SK-N-SH (cell line): ENCODE results near the gene RPS6KC1. TPM values are rescaled to one million over a fixed set of nuclear protein-coding genes. Genes with fewer than 3 reads are reported as not detected.

ENCODE experiments used
- CTCF ChIA-PET: fragments of 300-600, 350-600 bp; formaldehyde crosslinking; extraction: SDS; loops from one replicate; lab custom pipeline; 2021; lab: Yijun Ruan, JAX
- POLR2A ChIA-PET: fragments of 350-600 bp; sonication (Branson Sonifier 250); formaldehyde crosslinking; extraction: SDS; loops from one replicate; lab custom pipeline; 2020; ENCODE audit warnings: antibody characterized with exemption, inconsistent platforms; lab: Yijun Ruan, JAX
- DNase-seq: peaks from one replicate; pipeline ENCODE4 v3.0.0; 2012
- H2AFZ ChIP-seq: fragments of 200-600 bp; sonication (generic); 2 replicates; pipeline ENCODE4 v1.8.1; 2016; ENCODE audit warnings: antibody characterized with exemption, mild to moderate bottlenecking, low read depth
- H3F3A ChIP-seq: fragments of 200-600 bp; sonication (generic); replicated peaks from 2 replicates; pipeline ENCODE3; 2016; ENCODE audit warnings: antibody characterized with exemption, mild to moderate bottlenecking; ENCODE audit not compliant: insufficient read depth
- H3K27ac ChIP-seq, 2 experiments: fragments of 200-500 bp in 1 of 2; fragments of 200-600 bp in 1 of 2; sonication (Bioruptor generic) in 1 of 2; sonication (generic), shearing (Covaris generic) in 1 of 2; 2 replicates each; pipeline versions ENCODE4 v1.5.1 to v1.6.1; 2014 to 2016; ENCODE audit warnings: low read depth in 2 of 2, inconsistent platforms in 1 of 2, low read length in 1 of 2, mild to moderate bottlenecking in 1 of 2, mixed read lengths in 1 of 2
- H3K27me3 ChIP-seq: fragments of 200-600 bp; sonication (generic), shearing (Covaris generic); 2 replicates; pipeline ENCODE4 v1.6.1; 2016; ENCODE audit warnings: mixed run types; ENCODE audit not compliant: insufficient read depth
- H3K36me3 ChIP-seq, 2 experiments: fragments of 200-500 bp in 1 of 2; fragments of 200-600 bp in 1 of 2; sonication (Bioruptor generic) in 1 of 2; sonication (generic) in 1 of 2; replicated peaks in 1 of 2; 2 replicates each; pipeline versions ENCODE3 to v1.5.1; 2014 to 2016; ENCODE audit warnings: low read length in 1 of 2, mild to moderate bottlenecking in 1 of 2; ENCODE audit not compliant: insufficient read depth in 2 of 2, control insufficient read depth in 1 of 2
- H3K4me1 ChIP-seq, 2 experiments: fragments of 200-500 bp in 1 of 2; fragments of 200-600 bp in 1 of 2; sonication (Bioruptor generic) in 1 of 2; sonication (generic), shearing (Covaris generic) in 1 of 2; 2 replicates each; pipeline versions ENCODE4 v1.5.1 to v1.6.1; 2014 to 2016; ENCODE audit warnings: low read depth in 1 of 2, low read length in 1 of 2, mixed run types in 1 of 2; ENCODE audit not compliant: insufficient read depth in 2 of 2, control insufficient read depth in 1 of 2
- H3K4me2 ChIP-seq: fragments of 200-600 bp; sonication (generic), shearing (Covaris generic); 2 replicates; pipeline ENCODE4 v1.6.1; 2017; ENCODE audit warnings: mixed run types
- H3K4me3 ChIP-seq, 2 experiments: fragments of 200-500 bp in 1 of 2; fragments of 200-600 bp in 1 of 2; sonication (Bioruptor generic) in 1 of 2; sonication (generic), shearing (Covaris generic) in 1 of 2; 2 replicates each; pipeline versions ENCODE4 v1.5.1 to v1.8.1; 2014 to 2016; ENCODE audit warnings: low read depth in 2 of 2, inconsistent platforms in 1 of 2, low read length in 1 of 2, mild to moderate bottlenecking in 1 of 2, mixed read lengths in 1 of 2, moderate library complexity in 1 of 2
- H3K79me2 ChIP-seq: fragments of 200-600 bp; sonication (generic); 2 replicates; pipeline ENCODE4 v1.8.1; 2017; ENCODE audit warnings: mild to moderate bottlenecking; ENCODE audit not compliant: insufficient read depth
- H3K9ac ChIP-seq: fragments of 200-600 bp; sonication (generic); 2 replicates; pipeline ENCODE4 v1.6.1; 2017; ENCODE audit warnings: mixed run types
- H3K9me2 ChIP-seq: fragments of 200-600 bp; sonication (generic); 2 replicates; pipeline ENCODE4 v1.6.1; 2017; ENCODE audit warnings: mixed run types
- H3K9me3 ChIP-seq: fragments of 200-600 bp; sonication (generic); 2 replicates; pipeline ENCODE4 v1.6.1; 2017; ENCODE audit warnings: mixed run types, mild to moderate bottlenecking, moderate library complexity
- H4K20me1 ChIP-seq: fragments of 200-600 bp; sonication (generic); 2 replicates; pipeline ENCODE4 v1.6.1; 2017; ENCODE audit warnings: mild to moderate bottlenecking, mixed run types; ENCODE audit not compliant: insufficient read depth
- CTCF ChIP-seq: fragments of 200-600 bp; sonication (generic); IDR thresholded peaks from 2 replicates; pipeline ENCODE4 v1.6.1; 2017; ENCODE audit warnings: antibody characterized with exemption, mild to moderate bottlenecking, moderate library complexity
- ELF1 ChIP-seq: IDR thresholded peaks from 2 replicates; pipeline ENCODE4 v1.4.0; 2012
- EZH2phosphoT487 ChIP-seq: fragments of 200-600 bp; sonication (generic); IDR thresholded peaks from 2 replicates; pipeline ENCODE4 v1.6.1; 2017; ENCODE audit warnings: low read depth, mixed run types, mild to moderate bottlenecking, antibody characterized with exemption, moderate library complexity, borderline replicate concordance
- FOSL2 ChIP-seq: IDR thresholded peaks from 2 replicates; pipeline ENCODE4 v1.4.0; 2012; ENCODE audit warnings: low read depth, mild to moderate bottlenecking, moderate library complexity, borderline replicate concordance
- FOXM1 ChIP-seq: IDR thresholded peaks from 2 replicates; pipeline ENCODE4 v1.4.0; 2012; ENCODE audit warnings: low read depth, mild to moderate bottlenecking
- IRF3 ChIP-seq: fragments of 150-350 bp; IDR thresholded peaks from 2 replicates; pipeline ENCODE4 v1.6.1; 2016; ENCODE audit warnings: mild to moderate bottlenecking, low read depth, low read length
- JUND ChIP-seq: IDR thresholded peaks from 2 replicates; pipeline ENCODE4 v1.4.0; 2012
- MEF2A ChIP-seq: IDR thresholded peaks from 2 replicates; pipeline ENCODE4 v1.4.0; 2012; ENCODE audit warnings: low read depth, borderline replicate concordance
- NRF1 ChIP-seq: IDR thresholded peaks from 2 replicates; pipeline ENCODE4 v1.6.1; 2012; ENCODE audit warnings: low read depth, mild to moderate bottlenecking, low read length
- PBX3 ChIP-seq: IDR thresholded peaks from 2 replicates; pipeline ENCODE4; 2012
- RCOR1 ChIP-seq: fragments of 150-350 bp; IDR thresholded peaks from 2 replicates; pipeline ENCODE4 v1.6.1; 2017; ENCODE audit warnings: antibody characterized with exemption, low read length
- REST ChIP-seq: IDR thresholded peaks from 2 replicates; pipeline ENCODE4 v1.6.1; 2012; ENCODE audit warnings: mild to moderate bottlenecking, low read depth, low read length, moderate library complexity
- SIN3A ChIP-seq: IDR thresholded peaks from 2 replicates; pipeline ENCODE4 v1.6.1; 2012; ENCODE audit warnings: low read depth, mild to moderate bottlenecking, low read length, moderate library complexity, borderline replicate concordance
- SMC3 ChIP-seq: IDR thresholded peaks from 2 replicates; pipeline ENCODE4 v1.6.1; 2012; ENCODE audit warnings: low read depth, low read length, improper control_type of control experiment
- TAF1 ChIP-seq: IDR thresholded peaks from 2 replicates; pipeline ENCODE4 v1.6.1; 2012; ENCODE audit warnings: low read depth, mild to moderate bottlenecking, low read length, moderate library complexity, borderline replicate concordance
- TCF12 ChIP-seq: IDR thresholded peaks from 2 replicates; pipeline ENCODE4 v1.4.0; 2012
- TEAD4 ChIP-seq: IDR thresholded peaks from 2 replicates; pipeline ENCODE4 v1.4.0; 2012; ENCODE audit warnings: mild to moderate bottlenecking, borderline replicate concordance; ENCODE audit not compliant: insufficient read depth
- USF2 ChIP-seq: fragments of 150-350 bp; IDR thresholded peaks from 2 replicates; pipeline ENCODE4 v1.6.1; 2017; ENCODE audit warnings: antibody characterized with exemption, low read length, low read depth, borderline replicate concordance
- WGBS: methylation state at CpG from one replicate; pipeline ENCODE4 v1.1.6; 2017; ENCODE audit warnings: low lambda C conversion rate; 5-methylcytosine and 5-hydroxymethylcytosine counted together
- polyA plus RNA-seq, 3 experiments: library from polyadenylated mRNA; depleted of rRNA; stranded (reverse); fragments of >200 nt; gene quantifications; 2 replicates each; pipeline ENCODE4 v1.2.3, GENCODE V29; 2012

RPS6KC1 gene
- polyA plus RNA-seq, 1 of the 3 experiments (the other 2 are of a cell fraction): 7.8 TPM

- ChIA-PET POLR2A (no interaction called here), CTCF (interaction anchor here (0.8 to 2.5 kb wide), 3 partner anchors 9 to 1336 kb away, joined by 3 to 12 read pairs (median 3); no protein-coding TSS in a partner anchor)
- 97% methylated on average over 6 of the region's 6 CpGs for WGBS
- Histone ChIP-seq H4K20me1 (no peaks in the 10 kb centered on the region), H3K36me3 (peaks cover 7 to 42% of the 10 kb centered on the region in 2 experiments), H3K79me2 (no peaks in the 10 kb centered on the region), H3F3A (no peaks in the 10 kb centered on the region), H3K4me3 (no peak overlapping the region), H3K9me3 (no peaks in the 10 kb centered on the region), H2AFZ (no peak overlapping the region), H3K27ac (no peak overlapping the region)
- no peak for DNase-seq
- TF ChIP-seq TCF12 (no peak), REST (no peak), TAF1 (no peak)
- TF ChIP-seq, all 33 proteins: peak for 0
- no peaks in the 10 kb centered on the region; a peak in 2 of 4 replicates for H3K4me1 ChIP-seq
- no peak overlapping the region for H3K4me2 ChIP-seq
- no peaks in the 10 kb centered on the region for H3K27me3 ChIP-seq
- H3K9me2 ChIP-seq: no peaks in the 10 kb centered on the region
- no peak overlapping the region for H3K9ac ChIP-seq
Measured at GRCh38 chr1:213249395-213249794, 198.4 kb downstream of the RPS6KC1 start.

- ChIA-PET CTCF (interaction anchor here (0.8 to 2.5 kb wide), 3 partner anchors 10 to 1335 kb away, joined by 3 to 12 read pairs (median 3); no protein-coding TSS in a partner anchor), POLR2A (no interaction called here)
- TF ChIP-seq ELF1 (no peak), NRF1 (no peak), SIN3A (no peak), USF2 (no peak), IRF3 (no peak), TCF12 (no peak), SMC3 (no peak), FOXM1 (no peak), JUND (no peak), MEF2A (no peak), EZH2phosphoT487 (no peak), TEAD4 (no peak), CTCF (no peak), RCOR1 (no peak), FOSL2 (no peak), PBX3 (no peak)
- H3K36me3 ChIP-seq: peaks cover 7 to 40% of the 10 kb centered on the region in 2 experiments
- H3K9me2 ChIP-seq: no peaks in the 10 kb centered on the region
- no peaks in the 10 kb centered on the region for H3F3A ChIP-seq
- no peak overlapping the region for H3K4me2 ChIP-seq
- H3K9ac ChIP-seq: no peak overlapping the region
- H3K9me3 ChIP-seq: no peaks in the 10 kb centered on the region
- no peak overlapping the region for H3K27ac ChIP-seq
- H3K4me3 ChIP-seq: no peak overlapping the region
- WGBS: 94% methylated on average over 6 of the region's 6 CpGs
- no peaks in the 10 kb centered on the region; a peak in 2 of 4 replicates for H3K4me1 ChIP-seq
- no peak overlapping the region for H2AFZ ChIP-seq
- no peak for DNase-seq
- no peaks in the 10 kb centered on the region for H3K27me3 ChIP-seq
- H4K20me1 ChIP-seq: no peaks in the 10 kb centered on the region
- H3K79me2 ChIP-seq: no peaks in the 10 kb centered on the region
Measured at GRCh38 chr1:213250041-213250440, 199.0 kb downstream of the RPS6KC1 start.
